Measurements from ENCODE around the gene LNP1.

DNA sequence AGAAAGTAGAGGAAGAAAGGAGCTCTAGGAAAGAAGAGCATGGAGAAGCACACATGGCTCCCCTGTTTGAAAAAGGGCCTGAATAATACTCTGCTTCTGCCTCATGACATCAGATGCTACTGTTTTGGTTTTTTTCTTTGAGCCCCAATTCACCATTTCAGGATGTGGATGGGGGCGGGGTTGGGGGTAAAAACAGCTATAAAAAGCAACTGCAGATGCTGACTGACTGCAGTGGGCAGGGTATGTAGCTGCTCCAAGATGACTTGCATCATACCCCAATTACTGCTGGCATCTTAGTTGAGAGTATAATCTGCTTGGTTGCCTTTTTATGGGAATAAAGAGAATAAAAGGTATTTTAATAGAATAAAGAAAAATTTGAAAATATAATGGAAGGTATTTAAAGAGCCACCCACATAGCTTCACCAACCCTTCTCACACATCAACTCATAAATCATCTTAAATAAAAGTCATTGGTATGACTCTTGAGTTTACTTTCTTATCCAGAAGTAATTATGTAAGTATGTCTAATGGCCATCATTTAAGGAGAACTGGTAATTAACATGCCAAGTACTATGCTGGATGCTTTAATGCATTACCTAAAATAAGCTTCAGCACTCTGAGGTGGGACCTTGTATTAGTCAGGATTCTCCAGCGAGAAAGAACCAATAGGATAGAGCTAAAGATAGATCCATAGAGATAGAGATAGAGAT lies 54.7 kb downstream of the LNP1 start:
- TF ChIP-seq EZH2 (IDR thresholded peaks at IDR 0.05; ENCODE audit: borderline replicate concordance, low read depth, low read length, severe bottlenecking) (no peak), GATA2 (IDR thresholded peaks at IDR 0.05; ENCODE audit: insufficient read depth, insufficient read length, low read depth, low read length) (no peak), POLR2A (IDR thresholded peaks at IDR 0.05; ENCODE audit: low read depth, low read length) (no peak), MYC (IDR thresholded peaks at IDR 0.05; ENCODE audit: low read depth, low read length) (no peak), FOS (IDR thresholded peaks at IDR 0.05; ENCODE audit: borderline replicate concordance, insufficient read depth, low read length) (no peak), MAX (IDR thresholded peaks at IDR 0.05; ENCODE audit: insufficient read depth, insufficient read length) (no peak), POLR2AphosphoS5 (IDR thresholded peaks at IDR 0.05; ENCODE audit: insufficient read depth, low read depth, low read length) (no peak), JUN (IDR thresholded peaks at IDR 0.05; ENCODE audit: borderline replicate concordance, insufficient read depth, insufficient read length, low read depth) (no peak)
- TF ChIP-seq, protein P1, sequence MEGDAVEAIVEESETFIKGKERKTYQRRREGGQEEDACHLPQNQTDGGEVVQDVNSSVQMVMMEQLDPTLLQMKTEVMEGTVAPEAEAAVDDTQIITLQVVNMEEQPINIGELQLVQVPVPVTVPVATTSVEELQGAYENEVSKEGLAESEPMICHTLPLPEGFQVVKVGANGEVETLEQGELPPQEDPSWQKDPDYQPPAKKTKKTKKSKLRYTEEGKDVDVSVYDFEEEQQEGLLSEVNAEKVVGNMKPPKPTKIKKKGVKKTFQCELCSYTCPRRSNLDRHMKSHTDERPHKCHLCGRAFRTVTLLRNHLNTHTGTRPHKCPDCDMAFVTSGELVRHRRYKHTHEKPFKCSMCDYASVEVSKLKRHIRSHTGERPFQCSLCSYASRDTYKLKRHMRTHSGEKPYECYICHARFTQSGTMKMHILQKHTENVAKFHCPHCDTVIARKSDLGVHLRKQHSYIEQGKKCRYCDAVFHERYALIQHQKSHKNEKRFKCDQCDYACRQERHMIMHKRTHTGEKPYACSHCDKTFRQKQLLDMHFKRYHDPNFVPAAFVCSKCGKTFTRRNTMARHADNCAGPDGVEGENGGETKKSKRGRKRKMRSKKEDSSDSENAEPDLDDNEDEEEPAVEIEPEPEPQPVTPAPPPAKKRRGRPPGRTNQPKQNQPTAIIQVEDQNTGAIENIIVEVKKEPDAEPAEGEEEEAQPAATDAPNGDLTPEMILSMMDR (IDR thresholded peaks at IDR 0.05; ENCODE audit: extremely low read depth in 1 of 2, insufficient read depth in 1 of 2, low read depth in 1 of 2, low read length in 2 of 2), result no peak

Measured in endothelial cell of umbilical vein (primary cell).